ENCODE data around the gene SBF1.

Gene SBF1

GRCh38 chr22:50482107-50483074 is 7.6 kb upstream of the SBF1 start:
- Mint-ChIP-seq H3K9me3 (no peaks in the 10 kb centered on the region), H3K4me1 (ENCODE audit: low read depth) (peaks cover 4% of the 10 kb centered on the region), H3K27ac (no peak overlapping the region), H3K27me3 (peaks cover 10% of the 10 kb centered on the region), H3K4me3 (peak overlapping the region; percentile 77), H3K36me3 (ENCODE audit: low read depth) (no peaks in the 10 kb centered on the region)

DNA sequence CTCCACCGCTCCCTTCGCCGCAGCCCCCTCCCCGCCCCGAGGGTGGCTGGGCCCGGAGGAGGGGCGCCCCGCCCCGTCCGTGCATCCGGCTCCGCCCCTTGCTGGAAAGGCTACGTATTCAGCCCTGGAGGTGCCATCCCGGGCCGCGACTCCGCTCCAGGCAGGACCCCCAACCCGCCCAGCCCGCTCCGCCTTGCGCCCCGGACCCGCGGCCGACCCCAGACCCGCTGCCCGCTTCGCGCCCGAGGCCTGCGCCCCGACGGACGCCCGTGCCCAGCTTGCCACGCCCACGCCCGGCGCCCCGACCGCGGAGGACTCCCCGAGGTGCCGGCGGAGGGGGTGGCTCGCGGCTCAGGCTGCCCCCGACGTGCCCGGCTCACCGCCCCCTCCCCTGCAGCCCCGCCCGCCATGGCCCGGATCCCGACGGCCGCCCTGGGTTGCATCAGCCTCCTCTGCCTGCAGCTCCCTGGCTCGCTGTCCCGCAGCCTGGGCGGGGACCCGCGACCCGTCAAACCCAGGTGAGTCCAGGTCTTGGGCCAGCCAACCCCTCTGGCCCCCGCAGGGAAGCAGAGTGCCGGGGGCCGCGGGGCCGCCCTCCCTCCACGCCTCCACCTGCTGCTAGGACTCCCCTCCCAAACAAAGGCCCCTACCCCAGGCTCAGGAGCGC is 6.7 kb upstream of the SBF1 start, which contains the start of gene ADM2:
ADM2 (plus strand) TSS at position 104 of the 667 bp plus-strand sequence; CDS start at position 409, 305 bp downstream.
- Mint-ChIP-seq H3K27me3 (peaks cover 10% of the 10 kb centered on the region), H3K4me3 (peak within 1 kb of the TSS; percentile 77), H3K9me3 (no peaks in the 10 kb centered on the region), H3K4me1 (ENCODE audit: low read depth) (peaks cover 4% of the 10 kb centered on the region), H3K36me3 (ENCODE audit: low read depth) (no peaks in the 10 kb centered on the region), H3K27ac (peak within 1 kb of the TSS; percentile 45)

DNA sequence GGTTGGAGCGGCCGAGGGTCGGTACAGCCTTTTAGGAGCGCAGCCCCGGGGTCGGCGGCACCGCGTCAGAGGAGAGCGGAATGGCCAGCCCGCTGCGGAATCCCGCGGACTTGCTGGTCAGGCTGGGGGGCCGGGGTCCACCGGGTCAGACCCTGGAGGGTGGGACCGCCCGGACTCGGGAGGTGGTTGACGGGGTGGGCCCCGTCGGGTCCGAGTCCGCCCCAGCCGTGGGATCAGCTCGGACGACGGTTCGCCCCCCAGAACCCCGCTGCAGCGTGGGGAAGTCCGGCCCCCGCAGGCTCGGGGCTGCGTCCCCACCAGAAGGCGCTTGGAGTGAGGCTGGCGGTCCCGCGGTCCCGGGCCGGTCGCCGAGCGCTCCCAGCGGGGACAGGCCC is 6.2 kb upstream of the SBF1 start:
- Mint-ChIP-seq H3K4me3 (peak overlapping the region; percentile 41), H3K27me3 (peaks cover 10% of the 10 kb centered on the region), H3K36me3 (ENCODE audit: low read depth) (no peaks in the 10 kb centered on the region), H3K27ac (no peak overlapping the region), H3K9me3 (no peaks in the 10 kb centered on the region), H3K4me1 (ENCODE audit: low read depth) (peaks cover 4% of the 10 kb centered on the region)

GRCh38 chr22:50479721-50480120 is 4.9 kb upstream of the SBF1 start:
- peak overlapping the region; percentile 72 for H3K4me3 Mint-ChIP-seq
- no peaks in the 10 kb centered on the region for H3K36me3 Mint-ChIP-seq (ENCODE audit: low read depth)
- peaks cover 10% of the 10 kb centered on the region for H3K27me3 Mint-ChIP-seq
- H3K9me3 Mint-ChIP-seq, result no peaks in the 10 kb centered on the region
- H3K4me1 Mint-ChIP-seq (ENCODE audit: low read depth), result peaks cover 4% of the 10 kb centered on the region
- H3K27ac Mint-ChIP-seq, result peak overlapping the region; percentile 45

DNA sequence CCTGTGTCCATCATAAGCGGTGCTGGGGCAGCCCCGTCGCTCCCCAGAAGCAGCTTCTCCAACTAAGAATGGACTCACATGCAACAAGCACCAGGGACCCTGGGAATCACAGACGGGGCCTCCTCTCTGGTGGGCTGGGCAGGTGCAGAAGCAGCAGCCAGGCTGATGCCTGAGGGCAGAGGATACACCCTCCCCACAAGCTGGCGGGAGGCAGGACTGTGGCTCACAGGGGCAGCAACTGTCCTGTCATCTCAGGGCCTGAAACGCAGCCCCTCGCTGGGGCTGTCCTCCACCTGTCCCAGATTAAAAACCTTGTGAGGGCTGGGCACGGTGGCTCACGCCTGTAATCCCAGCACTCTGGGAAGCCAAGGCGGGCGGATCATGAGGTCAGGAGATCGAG is 3.1 kb upstream of the SBF1 start:
- peaks cover 10% of the 10 kb centered on the region for H3K27me3 Mint-ChIP-seq
- no peak overlapping the region for H3K4me3 Mint-ChIP-seq
- H3K27ac Mint-ChIP-seq, result no peak overlapping the region
- H3K36me3 Mint-ChIP-seq (ENCODE audit: low read depth), result no peaks in the 10 kb centered on the region
- H3K9me3 Mint-ChIP-seq, result no peaks in the 10 kb centered on the region
- peaks cover 17% of the 10 kb centered on the region for H3K4me1 Mint-ChIP-seq (ENCODE audit: low read depth)

GRCh38 chr22:50476868-50477267 is 2.0 kb upstream of the SBF1 start:
- H3K4me3 Mint-ChIP-seq, result no peak overlapping the region
- peaks cover 10% of the 10 kb centered on the region for H3K27me3 Mint-ChIP-seq
- no peak overlapping the region for H3K27ac Mint-ChIP-seq
- no peaks in the 10 kb centered on the region for H3K36me3 Mint-ChIP-seq (ENCODE audit: low read depth)
- H3K9me3 Mint-ChIP-seq, result no peaks in the 10 kb centered on the region
- H3K4me1 Mint-ChIP-seq (ENCODE audit: low read depth), result peaks cover 28% of the 10 kb centered on the region

DNA sequence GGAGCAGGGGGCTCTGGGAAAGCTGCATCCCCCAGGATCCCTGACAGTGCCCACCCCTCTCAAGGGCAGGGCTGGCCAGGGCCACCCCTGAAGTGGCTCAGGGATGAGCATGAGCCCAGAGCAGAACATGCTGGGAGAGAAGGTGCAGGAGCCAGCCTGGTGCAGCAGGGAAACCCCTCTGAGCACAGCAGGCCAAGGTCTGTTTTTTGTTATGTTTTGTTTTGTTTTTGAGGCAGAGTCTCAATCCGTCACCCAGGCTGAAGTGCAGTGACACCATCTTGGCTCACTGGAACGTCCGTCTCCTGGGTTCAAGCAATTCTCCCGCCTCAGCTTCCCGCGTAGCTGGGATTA is 792 bp upstream of the SBF1 start:
- peak overlapping the region; percentile 36 for H3K27ac Mint-ChIP-seq
- H3K4me1 Mint-ChIP-seq (ENCODE audit: low read depth), result peaks cover 40% of the 10 kb centered on the region
- no peaks in the 10 kb centered on the region for H3K9me3 Mint-ChIP-seq
- peak overlapping the region; percentile 69 for H3K4me3 Mint-ChIP-seq
- peaks cover 10% of the 10 kb centered on the region for H3K27me3 Mint-ChIP-seq
- no peaks in the 10 kb centered on the region for H3K36me3 Mint-ChIP-seq (ENCODE audit: low read depth)

GRCh38 chr22:50473855-50474671 is 772 bp downstream of the SBF1 start:
- Mint-ChIP-seq H3K27ac (peak overlapping the region; percentile 85), H3K4me3 (peak overlapping the region; percentile 93), H3K36me3 (ENCODE audit: low read depth) (no peaks in the 10 kb centered on the region), H3K4me1 (ENCODE audit: low read depth) (peaks cover 51% of the 10 kb centered on the region), H3K9me3 (no peaks in the 10 kb centered on the region), H3K27me3 (no peaks in the 10 kb centered on the region)

- Mint-ChIP-seq H3K27me3 (no peaks in the 10 kb centered on the region), H3K4me1 (ENCODE audit: low read depth) (peaks cover 61% of the 10 kb centered on the region), H3K9me3 (no peaks in the 10 kb centered on the region), H3K4me3 (peak overlapping the region; percentile 93), H3K36me3 (ENCODE audit: low read depth) (no peaks in the 10 kb centered on the region), H3K27ac (peak overlapping the region; percentile 85)
These were observed 1.7 kb downstream of the SBF1 start for GRCh38 chr22:50473088-50473487.

DNA sequence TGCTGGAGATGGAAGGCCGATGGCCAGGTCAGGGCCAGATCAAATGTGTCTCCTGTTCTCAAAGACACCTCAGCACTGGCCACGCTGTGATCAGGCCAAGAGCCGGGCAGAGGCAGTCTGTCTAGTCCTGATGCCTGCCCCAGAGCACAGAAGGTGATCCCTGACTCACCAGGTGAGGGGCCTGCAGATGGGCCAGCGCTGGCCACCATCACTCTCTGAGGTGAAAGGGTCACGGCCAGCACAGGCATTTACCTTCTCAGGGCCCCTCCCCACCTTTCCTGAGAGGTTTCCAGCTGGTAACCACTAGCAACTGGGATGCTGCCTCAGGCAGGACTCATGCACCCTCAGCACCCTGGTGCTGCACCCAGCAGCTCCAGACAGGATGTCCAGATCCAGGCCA is 2.9 kb downstream of the SBF1 start:
- Mint-ChIP-seq H3K9me3 (no peaks in the 10 kb centered on the region), H3K27me3 (no peaks in the 10 kb centered on the region), H3K27ac (peak overlapping the region; percentile 26), H3K4me3 (peak overlapping the region; percentile 35), H3K4me1 (ENCODE audit: low read depth) (peaks cover 69% of the 10 kb centered on the region), H3K36me3 (ENCODE audit: low read depth) (peaks cover 2% of the 10 kb centered on the region)

GRCh38 chr22:50471197-50471847 is 3.5 kb downstream of the SBF1 start:
- peak overlapping the region; percentile 92 for H3K27ac Mint-ChIP-seq

GRCh38 chr22:50470491-50470890 is 4.3 kb downstream of the SBF1 start:
- H3K27me3 Mint-ChIP-seq, result no peaks in the 10 kb centered on the region
- peak overlapping the region; percentile 62 for H3K4me3 Mint-ChIP-seq
- H3K4me1 Mint-ChIP-seq (ENCODE audit: low read depth), result peaks cover 77% of the 10 kb centered on the region
- H3K9me3 Mint-ChIP-seq, result no peaks in the 10 kb centered on the region
- peak overlapping the region; percentile 92 for H3K27ac Mint-ChIP-seq
- H3K36me3 Mint-ChIP-seq (ENCODE audit: low read depth), result peaks cover 14% of the 10 kb centered on the region

More at GRCh38 chr22:50471197-50471847, 3.5 kb downstream of the SBF1 start:
- Mint-ChIP-seq H3K36me3 (ENCODE audit: low read depth) (peaks cover 8% of the 10 kb centered on the region), H3K9me3 (no peaks in the 10 kb centered on the region), H3K27me3 (no peaks in the 10 kb centered on the region), H3K4me1 (ENCODE audit: low read depth) (peaks cover 76% of the 10 kb centered on the region), H3K4me3 (peak overlapping the region; percentile 62)

GRCh38 chr22:50469377-50470305 is 5.2 kb downstream of the SBF1 start:
- H3K27ac Mint-ChIP-seq, result peak overlapping the region; percentile 92
- no peaks in the 10 kb centered on the region for H3K27me3 Mint-ChIP-seq
- H3K9me3 Mint-ChIP-seq, result no peaks in the 10 kb centered on the region
- peaks cover 77% of the 10 kb centered on the region for H3K4me1 Mint-ChIP-seq (ENCODE audit: low read depth)
- peak overlapping the region; percentile 62 for H3K4me3 Mint-ChIP-seq
- peaks cover 14% of the 10 kb centered on the region for H3K36me3 Mint-ChIP-seq (ENCODE audit: low read depth)
